Germinal center (tissue), 1 donor: Measurements from ENCODE around the gene AASS.
"Not testable (repeated sequence)": the region's sequence is repeated elsewhere in the genome, so short reads cannot be mapped to it uniquely, and the experiment has no call there.

Source experiments
- DNase-seq: peaks from one replicate; pipeline ENCODE4 v3.0.0; 2012; ENCODE audit warnings: mixed read lengths, low spot score

AASS gene

DNA sequence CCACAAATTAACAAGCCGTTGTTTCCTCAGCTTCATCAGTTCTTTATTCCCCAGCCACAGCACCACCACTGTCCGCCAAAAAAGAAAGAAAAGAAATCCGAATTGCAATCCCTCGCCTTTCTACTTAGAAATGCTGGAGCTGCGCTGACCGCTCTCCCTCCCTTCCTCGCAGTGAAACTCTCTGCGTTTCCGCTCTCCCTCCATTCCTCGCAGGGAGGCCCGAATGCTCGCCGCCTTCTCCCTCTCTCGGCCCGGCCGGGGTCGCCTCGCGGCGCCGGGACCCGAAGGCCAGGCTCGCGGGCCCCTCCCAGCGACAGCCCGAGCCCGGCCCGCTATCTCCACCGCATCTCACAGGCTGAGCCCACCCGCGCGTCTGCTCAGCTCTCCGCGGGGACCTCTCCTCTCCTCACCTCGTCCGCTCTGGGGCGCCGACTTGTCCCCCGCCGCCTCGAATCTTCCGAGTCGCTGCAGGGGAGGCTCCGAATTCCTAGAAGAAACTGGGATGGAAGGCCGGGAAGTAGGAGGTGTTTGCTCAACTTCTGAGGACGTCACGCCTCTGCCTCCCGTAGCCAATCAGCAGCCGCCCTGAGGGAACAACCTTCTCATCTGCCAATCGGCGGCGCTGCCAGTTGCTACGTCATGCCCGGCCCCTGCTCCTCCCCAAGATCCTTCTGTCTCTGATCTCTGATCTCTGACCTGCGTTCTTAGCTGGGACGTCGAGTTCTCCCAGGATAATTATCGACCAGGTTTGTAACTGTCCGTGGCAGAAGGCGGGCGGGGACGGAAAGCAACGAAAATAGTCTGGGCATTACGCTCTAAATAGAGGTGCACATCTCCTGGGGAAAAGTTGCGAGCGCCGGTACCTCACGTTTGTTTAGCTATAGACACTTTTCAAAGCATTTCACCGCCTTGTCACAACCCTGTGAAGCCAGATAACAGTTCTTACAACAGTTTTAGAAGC, at the start of gene AASS:
TSS of gene AASS (minus strand) at position 499 of the 961 bp plus-strand sequence. CDS start 10,523 bp downstream, outside the sequence.
- DNase-seq: peak; percentile 88

DNA sequence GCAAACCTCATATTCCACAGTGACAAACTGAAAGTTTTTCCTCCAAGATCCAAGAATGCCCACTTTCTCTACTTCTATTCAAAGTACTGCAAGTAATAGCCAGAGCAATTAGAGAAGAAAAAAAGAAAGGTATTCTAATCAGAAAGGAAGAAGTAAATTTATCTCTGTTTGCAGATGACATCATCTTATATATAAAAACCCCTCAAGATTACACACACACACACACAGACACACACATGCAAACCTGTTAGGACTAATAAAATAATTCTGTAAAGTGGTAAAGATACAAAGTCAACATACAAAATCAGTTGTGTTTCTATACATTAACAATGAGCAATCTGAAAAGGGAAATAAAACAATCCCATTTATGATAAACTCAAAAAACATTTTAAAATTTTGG, 44.7 kb upstream of the AASS start:
- DNase-seq: no peak

DNA sequence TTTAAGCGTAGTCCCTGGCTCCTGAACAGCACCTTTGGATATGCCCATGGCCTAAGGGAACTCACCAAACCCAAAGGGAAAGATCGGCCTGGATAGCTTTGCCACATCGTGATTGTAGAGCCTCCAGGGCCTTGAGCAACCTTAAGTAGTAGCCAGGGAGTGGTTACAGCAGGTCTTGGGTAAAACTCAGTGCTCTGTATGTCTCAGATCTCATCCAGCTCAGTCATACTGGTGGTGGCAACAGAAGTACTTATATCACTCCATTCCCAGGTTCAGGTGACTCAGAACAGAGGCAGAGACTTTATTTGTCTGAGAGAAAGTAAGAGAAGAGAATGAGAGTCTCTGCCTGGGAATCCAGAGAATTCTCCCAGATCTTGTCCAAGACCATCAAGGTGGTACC, 39.1 kb upstream of the AASS start:
- no peak for DNase-seq

DNA sequence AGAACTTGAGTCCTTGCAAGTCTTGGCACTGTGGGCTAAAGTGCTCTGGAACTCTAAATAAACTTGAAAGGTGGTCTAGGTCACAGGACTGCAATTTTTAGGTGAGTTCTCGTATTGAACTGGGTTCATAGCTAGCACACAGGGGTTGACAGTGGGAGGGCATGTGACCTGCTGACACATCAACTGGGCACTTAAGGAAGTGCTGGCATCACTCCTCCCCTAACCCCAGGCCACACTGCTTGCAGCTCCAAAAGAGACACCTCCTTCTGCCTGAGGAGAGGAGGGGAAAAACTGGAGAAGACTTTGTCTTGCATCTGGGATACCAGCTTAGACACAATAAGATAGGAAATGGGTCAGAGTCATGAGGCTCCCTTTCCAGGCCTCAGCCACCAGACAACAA, 38.0 kb upstream of the AASS start:
- DNase-seq: no peak

DNA sequence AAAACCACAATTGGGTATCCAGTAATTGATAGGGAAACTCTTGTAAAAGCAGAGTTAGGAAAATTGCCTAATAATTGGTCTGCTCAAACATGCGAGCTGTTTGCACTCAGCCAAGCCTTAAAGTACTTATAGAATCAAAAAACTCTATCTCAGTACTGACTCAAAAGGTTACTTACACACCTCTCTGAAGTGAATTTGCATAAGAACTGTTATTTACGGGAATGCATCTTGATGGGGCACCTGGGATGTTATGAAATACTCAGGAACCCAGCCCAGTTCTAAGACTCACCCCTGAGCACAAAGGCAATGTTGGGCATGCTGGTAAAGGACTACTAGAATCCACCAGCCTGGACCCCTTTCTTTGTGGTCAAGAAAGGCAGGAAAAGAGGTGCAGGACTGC, 28.1 kb upstream of the AASS start:
- DNase-seq: not testable (repeated sequence)

DNA sequence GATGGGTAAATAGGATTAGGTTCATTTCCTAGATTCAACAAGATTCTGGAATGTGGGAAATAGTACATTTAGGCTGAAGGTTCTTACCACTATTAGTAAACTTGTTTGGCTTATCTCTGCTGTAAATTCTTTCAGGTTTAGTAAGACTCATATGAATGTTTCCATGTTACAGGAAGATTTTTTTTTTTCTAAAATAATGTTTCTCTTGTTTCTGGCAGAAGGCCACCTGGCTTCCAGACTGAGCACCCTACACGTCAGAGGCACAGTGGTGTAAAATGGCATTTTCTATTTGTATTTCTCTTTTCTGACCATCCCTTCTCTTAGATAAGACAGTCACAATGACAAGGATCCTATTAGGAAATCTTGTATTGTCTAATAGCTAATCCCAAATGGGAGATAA, 22.7 kb upstream of the AASS start:
- no peak for DNase-seq

DNA sequence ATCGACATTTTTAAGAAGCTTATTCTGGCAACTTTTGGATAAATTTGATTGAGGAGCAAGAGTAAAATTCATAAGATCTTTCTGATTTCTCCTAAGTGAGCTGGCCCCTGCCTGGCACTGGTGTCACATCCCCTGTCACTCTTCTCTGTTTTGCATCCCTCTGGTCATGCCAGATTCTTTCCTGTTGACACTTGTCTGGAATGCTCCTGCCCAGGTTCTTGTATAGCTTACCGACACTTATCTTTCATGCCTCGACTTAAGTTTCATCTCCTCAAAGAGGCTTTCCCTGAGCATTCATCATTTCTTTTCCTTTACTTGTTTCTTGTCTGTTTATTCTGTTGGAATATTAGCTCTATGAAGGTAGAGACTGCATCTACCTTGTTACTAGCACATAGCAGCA, 22.2 kb upstream of the AASS start:
- no peak for DNase-seq

DNA sequence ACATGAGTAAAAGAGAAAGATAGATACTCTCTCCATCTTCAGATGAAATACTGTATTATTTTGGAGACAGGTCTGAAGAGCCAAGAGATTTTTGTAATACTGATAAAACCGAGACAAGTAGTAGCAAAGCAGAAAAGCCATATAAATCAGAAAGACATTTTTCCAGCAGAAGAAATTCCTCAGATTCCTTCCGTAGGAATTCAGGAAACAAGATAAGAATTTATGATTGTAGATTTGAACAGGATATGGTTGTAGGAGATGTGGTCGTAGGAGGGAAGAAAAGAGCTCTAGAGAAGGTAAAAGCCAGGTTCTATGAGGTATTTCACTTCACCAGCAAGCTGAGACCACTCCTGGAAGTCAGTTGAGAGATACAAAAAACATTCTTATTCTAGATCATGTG, 17.6 kb upstream of the AASS start:
- no peak for DNase-seq

DNA sequence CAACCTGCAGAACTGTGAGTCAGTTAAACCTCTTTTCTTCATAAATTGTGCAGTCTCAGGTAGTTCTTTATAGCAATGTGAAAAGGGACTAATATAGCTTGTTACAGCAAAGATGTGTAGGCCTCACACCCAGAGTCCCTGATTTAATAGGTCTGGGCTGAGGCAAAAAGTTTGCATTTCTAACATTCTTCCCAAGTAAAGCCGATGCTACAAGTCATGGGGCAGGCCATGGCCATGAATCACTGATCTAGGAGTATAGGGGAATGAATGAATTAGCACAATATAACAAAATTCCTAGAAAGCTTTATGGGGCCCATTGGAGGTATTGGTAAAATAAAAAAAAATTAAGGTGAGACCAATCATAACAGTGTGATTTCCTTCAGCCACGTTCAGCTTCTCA, 11.5 kb upstream of the AASS start:
- DNase-seq: no peak

DNA sequence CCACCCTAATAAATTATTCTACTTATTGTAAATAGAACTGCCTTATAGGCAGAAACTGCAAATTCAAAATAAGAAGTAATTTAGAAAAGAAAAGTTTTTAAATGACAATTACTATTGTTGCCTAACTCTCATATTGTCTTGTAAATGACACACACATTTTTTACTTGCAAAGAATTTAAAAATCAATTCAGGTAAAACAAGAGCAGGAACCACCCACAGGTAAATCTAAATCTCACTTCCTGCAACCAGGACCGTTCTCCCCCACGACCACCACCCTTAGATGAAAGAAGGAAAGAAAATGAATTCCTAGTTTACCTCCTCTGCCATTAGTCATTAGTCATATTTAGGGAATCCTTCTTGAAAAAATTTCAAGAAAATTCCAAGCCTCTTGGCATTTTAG, 4.8 kb upstream of the AASS start:
- DNase-seq: no peak

DNA sequence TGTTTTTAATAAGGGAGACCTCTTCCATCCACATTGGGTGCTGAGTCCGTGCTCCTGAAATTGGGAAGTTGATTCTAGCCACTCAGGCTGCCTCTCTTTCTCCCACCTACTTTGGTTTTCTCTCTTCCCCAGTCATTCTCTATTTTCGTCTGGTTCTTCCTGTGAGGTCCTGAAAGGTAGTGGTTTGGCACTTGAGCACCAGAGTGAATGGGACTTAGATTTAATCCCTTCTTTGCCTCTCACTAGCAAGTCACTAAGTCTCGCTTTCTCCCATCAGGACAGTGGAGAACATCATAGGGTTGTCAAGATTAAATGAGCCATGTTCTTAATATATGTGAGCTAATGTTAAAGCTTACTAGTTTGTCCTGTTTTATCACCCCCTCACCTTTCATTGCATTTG, 4.0 kb upstream of the AASS start:
- no peak for DNase-seq

DNA sequence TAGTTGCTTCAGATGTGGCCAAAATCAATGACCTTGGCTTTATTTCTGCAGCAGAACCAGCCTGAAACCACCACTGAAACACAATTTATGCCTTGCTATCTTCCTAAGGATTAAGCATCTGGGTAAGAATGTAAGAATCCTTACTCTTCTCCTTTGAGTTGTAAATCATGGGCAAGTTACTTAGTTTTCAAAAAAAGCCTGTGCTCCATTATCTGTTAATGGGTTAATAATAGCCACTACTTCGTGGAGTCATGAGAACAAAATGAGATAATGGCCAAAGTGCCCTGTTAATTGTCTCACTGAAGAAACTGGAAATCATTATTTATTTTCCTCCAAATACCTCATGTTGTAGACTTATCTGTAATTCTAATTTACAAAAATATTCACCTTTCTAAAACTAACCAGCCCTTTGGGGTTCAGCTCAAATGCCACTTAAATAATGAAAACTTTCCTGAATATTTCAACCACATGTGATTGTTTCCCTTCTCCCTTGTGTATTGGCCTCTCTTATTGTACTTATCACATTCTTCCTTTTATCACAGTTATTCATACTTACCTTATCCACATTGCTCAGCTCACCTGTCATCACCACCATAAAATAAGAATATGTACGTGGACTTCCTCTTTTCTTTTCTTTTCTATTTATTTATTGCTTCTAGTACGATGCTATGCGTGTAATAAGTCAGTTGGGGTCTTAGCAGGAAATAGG, 2.0 kb upstream of the AASS start:
- no peak for DNase-seq

DNA sequence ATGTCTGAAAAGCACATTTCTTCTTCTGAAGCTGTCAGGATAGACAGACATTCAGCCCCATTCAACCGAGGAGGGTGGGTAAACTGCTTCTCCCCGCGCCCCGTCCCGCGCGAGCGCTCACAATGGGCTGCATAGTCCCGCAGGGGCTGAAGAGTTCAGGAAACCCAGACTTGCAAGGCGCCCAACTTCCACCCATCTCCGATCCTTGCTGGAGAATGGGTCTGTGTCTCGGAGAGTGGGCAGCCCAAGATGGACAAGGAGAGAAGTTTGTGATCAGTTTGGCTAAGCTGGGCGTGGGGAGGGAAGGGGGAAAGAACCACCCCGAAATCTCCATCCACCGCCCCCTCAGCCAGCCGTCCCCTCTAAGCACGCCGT, 686 bp downstream of the AASS start:
- no peak for DNase-seq

DNA sequence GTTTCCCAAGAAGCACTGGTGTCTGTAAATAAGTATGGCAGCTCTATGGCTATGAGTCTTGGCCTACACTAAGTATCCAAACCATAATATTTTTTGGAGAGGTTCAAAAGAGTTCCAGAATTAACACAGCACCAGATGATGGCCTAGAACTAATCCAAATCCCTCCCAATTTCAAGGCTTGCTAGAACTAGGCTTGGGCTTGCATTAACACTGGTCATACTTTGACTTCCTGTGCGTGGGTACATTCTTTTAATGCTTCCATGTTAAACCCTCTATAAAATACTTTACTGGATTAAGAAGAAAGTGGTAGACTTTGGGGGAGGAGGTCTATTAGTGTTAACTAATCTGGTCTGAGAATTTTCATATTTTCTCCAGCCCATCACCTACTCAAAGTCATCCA, 3.1 kb downstream of the AASS start:
- DNase-seq: no peak

DNA sequence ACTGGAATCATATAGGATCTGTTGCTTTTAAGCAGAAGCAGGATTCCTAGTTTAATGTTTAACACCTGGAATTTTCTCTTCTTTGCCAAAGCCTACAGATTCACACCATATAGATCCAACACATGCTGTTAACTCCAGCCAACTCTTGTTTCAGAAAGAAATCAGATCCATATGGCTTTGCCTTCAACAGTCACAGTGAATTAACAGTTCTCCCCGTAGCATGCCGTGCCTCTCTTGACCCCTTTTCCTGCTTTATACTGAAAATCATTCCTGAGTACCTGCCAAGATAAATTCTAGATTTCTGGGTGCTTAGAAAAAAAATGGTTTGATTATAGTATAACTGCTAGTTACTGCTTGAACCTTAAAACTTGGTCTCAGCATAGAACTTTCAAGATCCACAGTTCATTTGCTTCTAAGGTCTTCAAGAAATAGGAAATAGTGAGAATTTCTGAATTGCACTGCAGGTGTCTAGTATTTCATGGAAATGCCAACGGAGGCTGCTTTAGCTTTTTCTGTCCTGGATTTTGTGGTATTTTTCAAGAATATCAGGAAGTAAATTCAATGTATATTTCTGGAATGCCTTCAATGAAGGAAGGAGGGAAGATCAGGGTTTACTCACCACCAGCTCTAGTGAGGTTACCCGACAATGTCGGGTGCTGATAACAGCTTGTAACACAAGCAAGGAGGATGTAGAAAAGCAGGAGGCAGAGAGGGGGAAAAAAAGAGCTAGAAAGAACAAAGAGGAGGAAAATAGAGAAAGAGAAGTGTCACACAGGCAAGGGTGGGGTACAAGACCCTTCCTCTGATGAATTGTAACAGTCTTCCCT, 6.6 kb downstream of the AASS start:
- no peak for DNase-seq

DNA sequence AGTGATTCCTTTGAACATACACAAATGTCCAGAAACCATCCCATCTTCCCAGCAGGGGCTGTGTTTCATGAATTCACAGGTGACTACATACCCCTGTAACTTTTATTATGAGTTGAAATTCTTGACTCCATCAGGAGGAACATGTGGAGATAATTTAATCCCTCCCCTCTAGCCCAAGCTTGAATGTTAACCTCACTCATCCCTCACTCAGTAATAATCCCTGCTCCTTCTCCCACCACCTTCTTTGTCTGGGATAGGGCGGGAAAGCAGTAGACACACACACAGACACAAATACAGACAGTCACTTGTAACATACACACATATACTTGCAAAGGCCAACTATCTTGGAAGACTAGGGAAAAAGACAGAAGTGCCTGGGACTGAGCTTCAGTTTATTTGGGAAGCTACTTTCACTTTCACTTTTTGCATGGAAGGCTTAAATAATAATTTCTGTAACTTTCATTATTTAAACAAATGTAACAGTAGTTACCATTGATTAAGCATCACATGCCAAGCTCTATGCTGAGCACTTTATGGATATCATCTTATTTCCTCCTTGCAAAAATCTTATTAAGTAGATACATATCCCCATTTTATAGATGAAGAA, 7.3 kb downstream of the AASS start:
- DNase-seq: no peak

DNA sequence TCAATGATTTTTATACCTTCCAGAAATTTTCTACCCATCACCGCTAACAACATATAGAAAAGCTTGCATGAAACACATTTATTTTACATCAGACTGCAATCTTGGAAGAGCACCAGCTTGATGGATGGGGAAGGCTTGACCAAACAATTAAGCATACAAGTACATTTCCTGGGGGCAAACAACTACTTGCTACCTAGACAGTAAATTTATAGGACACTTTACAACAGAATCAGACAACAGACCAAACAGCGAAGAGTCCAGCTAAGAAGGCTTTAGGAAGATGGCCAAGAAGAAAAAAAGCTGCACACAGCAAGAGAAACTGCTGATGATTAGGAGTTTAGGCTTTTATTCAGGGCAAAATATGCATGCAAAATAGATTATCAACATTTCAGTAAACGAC, 8.0 kb downstream of the AASS start:
- no peak for DNase-seq

DNA sequence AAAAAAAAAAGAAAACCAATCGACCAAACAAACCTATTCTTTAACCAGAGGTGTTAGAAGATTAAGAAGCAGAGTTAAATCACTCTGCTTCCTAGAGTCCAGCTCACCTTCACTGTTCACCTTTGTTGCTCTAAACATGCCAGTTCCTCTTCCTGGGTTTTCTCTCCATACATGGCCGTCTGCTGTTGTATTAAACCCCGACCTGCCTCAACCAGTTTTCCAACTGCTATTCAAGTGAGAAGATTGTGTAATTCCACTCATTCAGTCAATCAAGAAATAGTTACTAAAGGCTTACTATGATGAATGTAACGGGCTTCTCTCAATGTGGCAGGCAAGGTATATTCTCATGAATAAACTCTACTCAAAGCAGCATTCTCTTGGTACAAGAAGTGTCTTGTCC, 8.8 kb downstream of the AASS start:
- DNase-seq: no peak

DNA sequence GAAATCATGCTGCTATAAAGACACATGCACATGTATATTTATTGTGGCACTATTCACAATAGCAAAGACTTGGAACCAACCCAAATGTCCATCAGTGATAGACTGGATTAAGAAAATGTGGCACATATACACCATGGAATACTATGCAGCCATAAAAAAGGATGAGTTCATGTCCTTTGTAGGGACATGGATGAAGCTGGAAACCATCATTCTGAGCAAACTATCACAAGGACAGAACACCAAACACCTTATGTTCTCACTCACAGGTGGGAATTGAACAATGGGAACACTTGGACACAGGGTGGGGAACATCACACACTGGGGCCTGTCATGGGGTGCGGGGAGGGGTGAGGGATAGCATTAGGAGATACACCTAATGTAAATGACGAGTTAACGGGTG, 9.3 kb downstream of the AASS start:
- not testable (repeated sequence) for DNase-seq

DNA sequence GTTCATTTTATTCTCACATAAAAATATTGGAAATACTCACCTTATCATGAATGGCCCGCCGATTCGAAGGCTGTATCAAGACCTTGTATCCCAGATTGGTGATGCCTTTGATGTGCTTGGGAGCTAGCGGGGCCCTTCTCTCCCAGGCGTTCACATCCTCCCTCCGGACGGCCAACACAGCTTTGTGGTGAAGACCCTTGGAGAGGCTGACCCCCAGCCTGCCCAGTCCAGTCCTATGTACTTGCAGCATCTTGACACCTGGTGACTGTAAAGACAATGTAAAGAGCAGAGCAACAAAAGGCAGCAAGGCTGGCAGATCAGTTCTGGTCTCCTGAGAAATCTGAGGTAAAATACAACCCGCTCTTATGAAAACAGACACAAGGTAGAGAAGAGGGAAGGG, 10.6 kb downstream of the AASS start:
- no peak for DNase-seq

DNA sequence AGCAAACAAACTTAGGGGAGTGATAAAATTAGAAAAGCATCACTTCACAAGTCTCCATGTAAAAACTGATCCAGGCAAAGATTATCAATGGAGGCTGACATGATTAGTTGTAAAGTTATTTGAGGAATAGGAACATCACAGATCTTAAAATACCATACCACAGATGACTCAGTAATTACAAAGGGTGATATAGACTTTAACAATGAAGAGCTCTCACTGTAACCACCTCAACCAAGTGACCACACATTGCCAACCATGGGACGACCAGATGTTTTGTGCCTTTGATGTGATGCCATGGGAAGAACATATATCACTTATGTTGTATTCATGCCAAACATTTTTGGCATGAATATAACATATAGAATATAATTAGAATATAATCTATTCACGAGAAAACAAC, 11.7 kb downstream of the AASS start:
- DNase-seq: no peak

DNA sequence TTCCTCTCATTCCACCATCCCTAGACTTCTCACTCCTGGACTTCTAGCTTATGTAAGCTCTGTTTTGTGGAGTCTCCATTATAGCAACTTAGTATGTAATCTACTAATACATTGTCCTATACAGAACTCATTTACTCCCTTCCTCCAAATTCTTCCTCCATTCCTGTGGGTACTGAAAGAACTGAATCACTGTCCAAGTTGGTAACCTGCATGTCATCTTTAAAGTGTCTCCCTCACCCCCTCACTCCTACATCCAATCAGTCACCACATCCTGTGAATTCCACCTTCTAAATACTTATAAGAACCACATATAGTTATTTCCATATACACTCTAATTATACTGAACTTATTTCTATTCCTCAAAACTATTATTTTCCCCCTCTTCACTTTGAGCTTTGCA, 20.3 kb downstream of the AASS start:
- DNase-seq: no peak
